Parathyroid adenoma (tissue), 2 donors: ENCODE measurements around the gene GNA12.
"Not testable (repeated sequence)": the region's sequence is repeated elsewhere in the genome, so short reads cannot be mapped to it uniquely, and the experiment has no call there.

Experiments
- H2AFZ ChIP-seq: fragments of 300-600 bp; sonication (generic); one replicate; pipeline ENCODE4 v1.7.0; 2017; ENCODE audit warnings: antibody characterized with exemption, mild to moderate bottlenecking
- H3K27ac ChIP-seq: fragments of 300-600 bp; sonication (generic); one replicate; pipeline ENCODE4 v1.7.0; 2017
- H3K27me3 ChIP-seq: fragments of 300-600 bp; sonication (generic); one replicate; pipeline ENCODE4 v1.7.0; 2017; ENCODE audit warnings: low read length; ENCODE audit not compliant: control insufficient read depth, insufficient read depth
- H3K36me3 ChIP-seq: fragments of 300-600 bp; sonication (generic); one replicate; pipeline ENCODE4 v1.7.0; 2017; ENCODE audit warnings: low read length; ENCODE audit not compliant: control insufficient read depth, insufficient read depth
- H3K4me1 ChIP-seq: fragments of 300-600 bp; sonication (generic); one replicate; pipeline ENCODE4 v1.7.0; 2017; ENCODE audit warnings: control low read depth
- H3K4me2 ChIP-seq: fragments of 300-600 bp; sonication (generic); one replicate; pipeline ENCODE4 v1.7.0; 2017; ENCODE audit warnings: low read length
- H3K4me3 ChIP-seq: fragments of 300-600 bp; sonication (generic); one replicate; pipeline ENCODE4 v1.7.0; 2017; ENCODE audit warnings: low read depth, low read length
- H3K79me2 ChIP-seq: fragments of 300-600 bp; sonication (generic); one replicate; pipeline ENCODE4 v1.7.0; 2017; ENCODE audit warnings: control low read depth
- H3K9ac ChIP-seq: fragments of 300-600 bp; sonication (generic); one replicate; pipeline ENCODE4 v1.7.0; 2017; ENCODE audit warnings: mild to moderate bottlenecking
- H3K9me3 ChIP-seq: fragments of 300-600 bp; sonication (generic); one replicate; pipeline ENCODE4 v1.7.0; 2017; ENCODE audit warnings: low read length; ENCODE audit not compliant: control insufficient read depth
- CTCF ChIP-seq: fragments of 300-600 bp; sonication (generic); IDR thresholded peaks from one replicate; pipeline ENCODE4 v1.7.0; 2017; ENCODE audit warnings: antibody characterized with exemption, mild to moderate bottlenecking
- donor health status: primary hyperparathyroidism.

GNA12 gene

GRCh38 chr7:2692543-2692942 is 151.6 kb downstream of the GNA12 start:
- TF ChIP-seq CTCF = no peak
- no peaks in the 10 kb centered on the region for H3K4me1 ChIP-seq
- H3K4me3 ChIP-seq = no peak overlapping the region
- peaks cover 4% of the 10 kb centered on the region for H3K27me3 ChIP-seq
- H2AFZ ChIP-seq = no peak overlapping the region
- no peak overlapping the region for H3K9ac ChIP-seq
- H3K36me3 ChIP-seq = no peaks in the 10 kb centered on the region
- H3K27ac ChIP-seq = no peak overlapping the region
- no peaks in the 10 kb centered on the region for H3K79me2 ChIP-seq
- H3K9me3 ChIP-seq = no peaks in the 10 kb centered on the region
- no peak overlapping the region for H3K4me2 ChIP-seq

DNA sequence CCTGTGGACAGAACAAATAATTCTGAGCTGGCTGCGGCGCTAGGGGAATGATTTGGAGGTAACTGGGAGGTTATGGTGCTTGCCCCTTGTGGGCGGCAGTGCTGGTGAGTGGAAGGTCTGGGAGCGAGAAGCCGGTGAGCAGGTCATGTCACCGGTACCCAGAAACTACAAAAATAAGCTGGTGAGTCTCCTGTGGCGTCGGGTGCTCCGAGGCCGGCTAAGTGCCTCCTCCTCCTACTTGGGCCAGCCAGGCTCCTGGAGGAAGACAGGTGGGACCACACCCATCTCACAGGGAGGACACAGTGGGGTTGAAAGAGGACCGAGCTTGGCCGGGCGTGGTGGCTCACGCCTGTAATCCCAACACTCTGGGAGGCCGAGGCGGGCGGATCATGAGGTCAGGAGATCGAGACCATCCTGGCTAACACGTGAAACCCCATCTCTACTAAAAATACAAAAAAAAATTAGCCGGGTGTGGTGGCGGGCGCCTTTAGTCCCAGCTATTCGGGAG is 152.1 kb downstream of the GNA12 start:
- H2AFZ ChIP-seq, H3K27ac ChIP-seq, H3K9ac ChIP-seq, H3K9me3 ChIP-seq, H3K4me2 ChIP-seq, H3K4me3 ChIP-seq, H3K4me1 ChIP-seq, H3K79me2 ChIP-seq, H3K27me3 ChIP-seq, H3K36me3 ChIP-seq: not testable (repeated sequence)

DNA sequence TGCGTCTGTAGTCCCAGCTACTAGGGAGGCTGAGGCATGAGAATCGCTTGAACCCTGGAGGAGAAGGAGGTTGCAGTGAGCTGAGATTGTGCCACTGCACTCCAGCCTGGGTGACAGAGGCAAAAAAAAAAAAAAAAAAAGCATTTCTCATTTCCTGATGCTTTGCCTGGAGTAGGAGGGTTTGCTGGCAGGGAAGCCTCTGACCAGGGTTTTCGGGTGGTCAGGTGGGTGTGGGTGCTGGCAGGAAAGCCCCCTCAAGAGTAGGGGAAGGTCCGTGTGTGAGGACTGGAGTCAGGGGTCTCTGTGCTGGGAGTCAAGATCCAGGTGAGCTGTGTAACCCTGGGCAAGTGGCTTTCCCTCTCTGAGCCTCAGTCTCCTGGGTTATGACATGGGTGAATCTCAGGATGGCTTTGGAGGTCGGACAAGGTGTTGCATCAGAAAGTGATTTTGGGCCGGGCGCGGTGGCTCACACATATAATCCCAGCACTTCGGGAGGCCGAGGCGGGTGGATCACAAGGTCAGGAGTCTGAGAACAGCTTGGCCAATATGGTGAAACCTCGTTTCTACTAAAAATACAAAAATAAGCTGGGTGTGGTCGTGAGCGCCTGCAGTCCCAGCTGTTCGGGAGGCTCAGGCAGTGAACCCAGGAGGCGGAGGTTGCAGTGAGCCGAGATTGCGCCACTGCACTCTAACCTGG is 152.9 kb downstream of the GNA12 start:
- Histone ChIP-seq H3K36me3 (no peaks in the 10 kb centered on the region), H3K27me3 (peaks cover 4% of the 10 kb centered on the region)

GRCh38 chr7:2689951-2690705 is 154.0 kb downstream of the GNA12 start:
- H3K27ac ChIP-seq = no peak overlapping the region

More for the DNA sequence above, 152.9 kb downstream of the GNA12 start:
- Histone ChIP-seq H3K27ac (no peak overlapping the region), H3K9ac (no peak overlapping the region), H3K4me2 (no peak overlapping the region), H2AFZ (no peak overlapping the region), H3K4me1 (no peaks in the 10 kb centered on the region), H3K4me3 (no peak overlapping the region), H3K79me2 (no peaks in the 10 kb centered on the region), H3K9me3 (no peaks in the 10 kb centered on the region)
- no peak for TF ChIP-seq CTCF

More at GRCh38 chr7:2689951-2690705, 154.0 kb downstream of the GNA12 start:
- H3K79me2 ChIP-seq = no peaks in the 10 kb centered on the region
- H3K4me2 ChIP-seq = no peak overlapping the region
- no peak overlapping the region for H2AFZ ChIP-seq
- no peaks in the 10 kb centered on the region for H3K4me1 ChIP-seq
- no peaks in the 10 kb centered on the region for H3K36me3 ChIP-seq
- no peak overlapping the region for H3K4me3 ChIP-seq
- H3K9me3 ChIP-seq = no peaks in the 10 kb centered on the region
- peaks cover 4% of the 10 kb centered on the region for H3K27me3 ChIP-seq
- no peak for TF ChIP-seq CTCF
- H3K9ac ChIP-seq = no peak overlapping the region
